GM12872 (cell line): Measurements from ENCODE around the gene PIGU.

Experiments used
- TF ChIP-seq, protein P1 (sequence below): IDR thresholded peaks from 3 replicates; pipeline ENCODE4 v1.5.1; 2011; ENCODE audit warnings: low read depth, mild to moderate bottlenecking, low read length, moderate library complexity; ENCODE audit not compliant: insufficient read depth

Gene PIGU

DNA sequence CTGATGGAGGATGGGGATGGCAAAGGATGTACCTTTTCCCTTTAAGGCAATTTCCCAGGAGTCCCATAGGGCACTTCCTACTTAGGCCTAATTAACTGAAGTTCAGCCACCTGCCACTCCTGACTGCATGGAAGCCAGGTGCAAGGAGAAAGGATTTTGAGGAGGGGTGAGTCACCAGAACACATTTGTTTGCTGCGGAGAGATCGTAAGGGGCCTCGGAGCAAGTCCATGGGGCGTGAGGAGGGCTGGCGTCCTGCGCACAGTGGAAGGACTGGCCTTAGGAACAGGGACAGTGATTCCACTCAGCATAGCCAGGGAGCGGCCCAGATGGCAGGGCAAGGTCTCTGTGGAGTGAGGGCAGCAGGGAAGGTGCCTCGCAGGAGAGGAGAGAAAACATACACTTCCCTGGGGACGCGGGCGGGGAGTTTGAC, 130.1 kb downstream of the PIGU start:
- TF ChIP-seq, protein P1, sequence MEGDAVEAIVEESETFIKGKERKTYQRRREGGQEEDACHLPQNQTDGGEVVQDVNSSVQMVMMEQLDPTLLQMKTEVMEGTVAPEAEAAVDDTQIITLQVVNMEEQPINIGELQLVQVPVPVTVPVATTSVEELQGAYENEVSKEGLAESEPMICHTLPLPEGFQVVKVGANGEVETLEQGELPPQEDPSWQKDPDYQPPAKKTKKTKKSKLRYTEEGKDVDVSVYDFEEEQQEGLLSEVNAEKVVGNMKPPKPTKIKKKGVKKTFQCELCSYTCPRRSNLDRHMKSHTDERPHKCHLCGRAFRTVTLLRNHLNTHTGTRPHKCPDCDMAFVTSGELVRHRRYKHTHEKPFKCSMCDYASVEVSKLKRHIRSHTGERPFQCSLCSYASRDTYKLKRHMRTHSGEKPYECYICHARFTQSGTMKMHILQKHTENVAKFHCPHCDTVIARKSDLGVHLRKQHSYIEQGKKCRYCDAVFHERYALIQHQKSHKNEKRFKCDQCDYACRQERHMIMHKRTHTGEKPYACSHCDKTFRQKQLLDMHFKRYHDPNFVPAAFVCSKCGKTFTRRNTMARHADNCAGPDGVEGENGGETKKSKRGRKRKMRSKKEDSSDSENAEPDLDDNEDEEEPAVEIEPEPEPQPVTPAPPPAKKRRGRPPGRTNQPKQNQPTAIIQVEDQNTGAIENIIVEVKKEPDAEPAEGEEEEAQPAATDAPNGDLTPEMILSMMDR = no peak

DNA sequence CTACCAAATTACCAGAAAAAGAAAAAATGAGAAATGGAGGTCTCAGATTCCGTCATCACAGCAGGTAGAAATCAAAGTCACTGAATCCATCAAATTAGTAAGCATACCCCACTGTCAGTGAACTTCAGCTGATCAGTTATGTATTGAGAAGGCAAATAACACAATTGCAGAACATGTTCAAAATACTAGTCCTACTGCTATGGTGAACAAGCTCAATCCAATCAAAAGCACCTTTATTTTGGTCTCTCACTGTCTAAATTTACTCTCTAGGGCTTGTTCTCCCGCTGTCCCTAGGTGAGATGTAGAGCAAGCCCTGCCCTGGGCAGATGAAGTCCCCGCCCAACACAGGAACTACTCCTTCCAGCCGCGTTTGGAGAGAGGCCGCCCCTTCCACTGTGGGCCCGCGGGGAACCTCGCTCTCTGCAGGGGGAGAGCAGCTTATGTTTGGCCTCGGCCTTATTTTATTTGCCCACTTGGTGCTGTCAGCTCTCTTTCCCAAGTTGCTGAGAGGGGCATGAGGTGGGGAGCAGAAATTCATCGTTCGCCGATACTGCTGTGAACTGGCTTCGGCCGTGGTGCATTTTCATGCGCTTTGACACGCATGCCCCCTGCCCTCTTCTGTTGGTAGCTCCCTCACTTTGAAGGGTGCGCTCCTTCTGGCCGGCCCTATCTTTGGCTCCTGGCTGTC, 132.6 kb downstream of the PIGU start:
- TF ChIP-seq, protein P1 = no peak

DNA sequence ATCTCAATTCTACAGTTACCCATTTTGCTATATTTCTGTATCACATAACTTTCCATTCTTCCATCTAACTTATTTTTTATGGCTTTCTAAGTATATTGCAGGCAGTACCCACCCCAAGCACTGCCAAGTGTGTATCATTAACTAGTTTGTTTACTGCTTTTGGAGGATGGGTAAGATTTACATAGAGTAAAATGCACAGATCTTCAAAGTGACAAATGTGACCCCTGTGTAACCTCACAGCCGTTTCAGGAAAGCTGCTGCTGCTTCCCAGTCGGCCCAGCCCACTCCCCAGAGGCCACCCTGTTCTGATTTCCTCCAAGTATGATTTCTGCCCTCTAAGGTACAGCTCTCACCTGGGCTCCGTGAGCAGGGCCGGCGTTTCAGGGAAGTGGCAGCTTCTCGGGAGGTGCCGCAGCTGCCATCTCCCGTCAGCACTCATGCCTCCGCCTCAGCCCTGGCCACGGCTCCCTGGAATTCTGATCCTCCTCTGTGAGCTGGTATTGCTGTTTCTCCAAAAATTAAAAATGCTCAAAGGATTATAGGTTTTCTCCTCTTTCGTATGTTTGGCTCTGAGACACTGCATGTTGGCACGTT, 133.3 kb downstream of the PIGU start:
- TF ChIP-seq, protein P1 = no peak

- TF ChIP-seq, protein P1 = no peak
Measured at GRCh38 chr20:34542439-34542838, 134.5 kb downstream of the PIGU start.

- TF ChIP-seq, protein P1 = no peak
Measured at GRCh38 chr20:34541917-34542316, 135.0 kb downstream of the PIGU start.

DNA sequence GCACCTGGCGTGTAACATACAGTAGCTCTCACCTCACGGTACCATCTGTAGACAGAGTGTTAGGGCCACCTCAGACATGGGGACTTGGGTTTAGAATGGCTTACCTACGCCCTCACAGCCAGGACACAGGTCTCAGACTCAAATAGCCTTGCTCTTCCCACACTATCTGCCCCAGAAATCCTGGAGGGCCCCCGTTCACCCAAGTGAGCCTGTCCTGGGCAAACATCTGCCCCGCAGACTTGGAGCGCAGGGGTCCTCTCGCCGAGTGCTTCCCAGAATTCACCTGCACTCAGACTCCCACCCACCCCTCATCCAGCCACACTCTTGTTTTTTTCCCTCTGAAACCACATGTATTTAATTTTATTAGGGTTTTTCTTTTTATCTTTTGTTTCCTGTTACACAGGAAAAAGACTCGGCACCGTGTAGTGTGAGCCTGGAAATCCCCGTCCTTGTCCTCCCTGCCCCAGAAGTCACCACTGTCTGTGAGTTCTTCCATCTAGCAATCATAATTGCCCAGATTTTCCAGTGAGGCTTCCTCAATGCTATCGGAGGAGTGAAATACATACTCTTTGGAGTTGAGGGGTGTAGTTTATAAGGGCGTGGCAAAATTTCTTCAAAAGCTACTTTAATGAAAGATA, 135.5 kb downstream of the PIGU start:
- TF ChIP-seq, protein P1 = no peak

GRCh38 chr20:34540596-34541263, 136.2 kb downstream of the PIGU start:
- TF ChIP-seq, protein P1 = no peak
